Fibroblast of peridontal ligament (primary cell): ENCODE data around the gene SIN3B.
A peak's percentile ranks its signal among the peaks of the same experiment; 100 is the strongest.

Experiments used
- DNase-seq: peaks from one replicate; pipeline ENCODE4 v3.0.0-alpha.2; 2010; ENCODE audit errors: extremely low read depth

The SIN3B gene

DNA sequence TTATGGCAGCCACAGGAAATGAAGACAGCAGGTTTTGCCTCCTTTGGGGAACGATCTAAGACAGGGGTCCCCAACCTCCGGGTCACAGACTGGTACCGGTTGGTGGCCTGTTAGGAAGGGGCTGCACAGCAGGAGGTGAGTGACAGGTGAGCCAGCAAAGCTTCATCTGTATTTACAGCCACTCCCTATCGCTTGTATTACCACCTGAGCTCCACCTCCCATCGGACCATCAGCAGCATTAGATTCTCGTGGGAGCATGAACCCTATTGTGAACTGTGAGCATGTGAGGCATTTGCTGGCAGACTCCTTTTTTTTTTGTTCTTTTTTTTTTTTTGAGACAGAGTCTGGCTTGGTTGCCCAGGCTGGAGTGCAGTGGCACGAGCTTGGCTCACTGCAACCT lies 81.8 kb downstream of the SIN3B start:
- no peak for DNase-seq

DNA sequence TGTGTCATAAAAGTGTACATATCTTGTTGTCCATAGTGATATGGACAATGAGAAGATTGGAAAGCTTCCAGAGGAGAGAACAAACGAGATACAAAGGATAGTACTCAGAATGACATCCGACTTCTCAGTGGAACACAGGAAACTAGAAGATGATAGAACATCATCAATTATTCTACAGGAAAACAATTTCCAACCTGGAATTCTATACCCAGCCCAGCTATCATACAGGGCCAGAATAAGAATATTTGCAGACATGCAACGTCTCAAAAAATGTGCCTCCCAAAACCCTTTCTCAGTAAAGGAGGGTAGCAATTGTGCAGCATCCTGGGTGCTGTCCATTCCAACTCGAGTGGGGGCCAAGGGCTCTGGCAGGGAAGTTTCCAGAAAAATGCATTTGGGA lies 83.6 kb downstream of the SIN3B start:
- DNase-seq, result no peak

DNA sequence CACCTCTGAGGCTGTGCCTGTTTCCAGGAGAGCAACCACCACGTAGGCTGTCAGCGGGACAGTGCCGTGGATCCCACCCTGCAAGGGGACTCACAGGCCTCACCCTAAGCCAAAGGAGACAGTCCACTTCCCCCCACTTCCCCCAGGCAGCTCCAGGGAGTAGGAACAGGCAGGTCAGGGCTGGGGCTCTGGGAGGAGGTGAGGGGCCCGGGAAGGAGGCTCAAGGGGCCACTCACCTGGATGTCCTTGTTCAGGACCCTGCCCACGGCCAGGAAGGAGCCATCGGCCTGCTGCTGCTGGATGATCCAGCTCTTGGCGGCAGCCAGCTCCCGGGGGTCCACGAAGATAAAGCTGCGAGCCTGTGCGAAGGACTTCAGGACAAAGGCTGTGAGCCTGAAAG lies 85.2 kb downstream of the SIN3B start:
- DNase-seq, result no peak

DNA sequence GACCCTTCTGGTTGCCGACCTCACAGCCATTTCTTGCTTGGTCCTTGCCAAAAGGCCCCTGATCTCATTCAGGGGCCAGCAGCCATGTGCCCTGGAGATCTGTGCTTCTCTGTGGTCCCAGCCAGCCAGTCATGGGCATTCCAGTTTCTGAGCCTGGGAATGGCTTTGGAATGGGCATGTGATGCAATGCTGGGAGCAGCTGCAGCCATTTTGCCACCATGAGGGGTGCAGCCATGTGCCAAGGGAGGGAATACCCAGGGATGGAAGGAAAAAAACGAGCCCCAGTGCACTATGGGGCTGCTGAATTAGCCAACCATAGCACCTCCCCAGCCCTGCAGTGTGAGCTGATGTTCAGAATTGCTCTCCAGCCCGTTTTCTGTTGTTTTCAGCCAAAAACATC lies 85.9 kb downstream of the SIN3B start:
- DNase-seq, result no peak

DNA sequence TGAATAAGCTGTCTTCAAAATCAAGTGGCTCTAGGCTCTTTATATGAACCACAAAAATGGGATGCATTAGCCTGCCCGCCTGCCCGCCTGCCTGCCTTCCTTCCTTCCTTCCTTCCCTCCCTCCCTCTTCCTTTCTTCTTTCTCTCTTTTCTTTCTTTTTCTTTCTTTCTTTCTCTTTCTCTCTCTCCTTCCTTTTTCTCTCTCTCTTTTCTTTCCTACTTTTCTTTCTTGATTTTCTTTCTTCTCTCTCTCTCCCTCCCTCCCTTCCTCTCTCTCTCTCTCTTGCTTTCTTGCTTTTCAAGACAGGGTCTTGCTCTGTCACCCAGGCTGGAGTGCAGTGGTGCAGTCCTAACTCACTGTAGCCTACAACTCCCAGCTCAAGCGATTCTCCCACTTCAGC lies 86.5 kb downstream of the SIN3B start:
- DNase-seq, result no peak

DNA sequence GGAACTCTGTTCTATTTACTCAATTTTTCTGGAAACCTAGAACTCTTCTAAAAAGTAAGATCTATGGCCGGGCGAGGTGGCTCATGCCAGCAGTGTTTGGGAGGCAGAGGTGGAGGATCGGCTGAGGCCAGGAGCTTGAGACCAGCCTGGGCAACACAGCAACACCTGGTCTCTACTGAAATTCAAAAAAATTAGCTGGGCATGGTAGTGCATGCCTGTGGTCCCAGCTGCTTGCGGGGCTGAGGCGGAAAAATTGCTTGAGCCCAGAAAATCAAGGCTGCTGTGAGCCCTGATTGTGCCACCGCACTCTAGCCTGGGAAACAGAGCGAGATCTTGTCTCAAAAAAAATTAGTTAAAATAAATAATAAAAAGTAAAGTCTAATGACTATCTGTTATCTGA lies 88.2 kb downstream of the SIN3B start:
- DNase-seq, result no peak

DNA sequence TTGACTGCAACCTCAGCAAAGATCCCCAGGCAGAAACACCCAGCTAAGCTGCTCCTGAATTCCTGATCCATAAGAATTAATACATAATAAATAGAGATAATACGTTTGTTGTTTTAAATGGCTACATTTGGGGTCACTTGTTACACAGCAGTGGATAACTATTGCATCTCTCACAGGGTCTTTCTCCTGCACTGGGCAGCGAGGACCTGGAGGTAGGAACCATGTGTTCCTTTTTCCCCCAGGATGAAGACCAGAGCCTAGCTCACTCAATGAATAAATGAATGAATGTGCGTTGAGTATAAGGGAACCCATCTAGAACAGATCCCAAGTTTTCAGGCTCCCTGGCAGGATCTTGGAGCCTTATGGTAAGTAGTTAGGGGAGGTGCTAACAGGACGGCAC lies 90.3 kb downstream of the SIN3B start:
- no peak for DNase-seq

DNA sequence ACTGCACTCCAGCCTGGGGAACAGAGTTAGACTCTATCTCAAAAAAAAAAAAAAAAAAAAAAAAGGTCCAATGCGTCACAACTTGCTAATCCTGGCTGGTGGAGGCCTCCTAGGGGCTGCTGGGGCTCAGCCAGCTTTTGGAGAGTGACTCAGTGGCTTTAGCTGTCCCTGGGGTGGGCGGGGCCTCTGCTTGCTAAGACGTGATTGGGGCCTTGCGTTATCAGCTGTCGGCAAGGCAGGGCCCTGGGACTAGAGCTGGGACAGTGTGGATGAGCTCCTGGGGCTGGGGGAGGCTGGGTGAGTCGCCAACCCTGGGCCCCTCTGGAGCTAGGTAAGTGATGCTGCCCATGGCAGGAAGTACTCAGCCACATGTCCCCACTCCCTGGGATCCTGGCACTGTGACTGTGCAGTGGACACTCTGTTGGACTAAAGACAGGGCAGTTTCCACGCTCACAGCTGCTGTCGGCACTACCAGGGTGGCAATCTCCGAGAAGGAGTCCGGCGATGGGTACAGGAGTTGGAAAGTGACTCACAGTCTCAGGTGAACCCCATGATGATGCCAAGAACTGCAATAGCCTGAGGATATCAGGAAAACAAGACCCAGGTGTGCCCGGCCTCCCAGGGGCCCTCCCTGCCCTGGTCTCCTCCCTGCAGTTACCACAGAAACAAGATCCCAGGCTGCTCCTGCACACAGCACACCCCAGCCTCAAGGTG lies 91.8 kb downstream of the SIN3B start:
- DNase-seq, result peak; percentile 38

DNA sequence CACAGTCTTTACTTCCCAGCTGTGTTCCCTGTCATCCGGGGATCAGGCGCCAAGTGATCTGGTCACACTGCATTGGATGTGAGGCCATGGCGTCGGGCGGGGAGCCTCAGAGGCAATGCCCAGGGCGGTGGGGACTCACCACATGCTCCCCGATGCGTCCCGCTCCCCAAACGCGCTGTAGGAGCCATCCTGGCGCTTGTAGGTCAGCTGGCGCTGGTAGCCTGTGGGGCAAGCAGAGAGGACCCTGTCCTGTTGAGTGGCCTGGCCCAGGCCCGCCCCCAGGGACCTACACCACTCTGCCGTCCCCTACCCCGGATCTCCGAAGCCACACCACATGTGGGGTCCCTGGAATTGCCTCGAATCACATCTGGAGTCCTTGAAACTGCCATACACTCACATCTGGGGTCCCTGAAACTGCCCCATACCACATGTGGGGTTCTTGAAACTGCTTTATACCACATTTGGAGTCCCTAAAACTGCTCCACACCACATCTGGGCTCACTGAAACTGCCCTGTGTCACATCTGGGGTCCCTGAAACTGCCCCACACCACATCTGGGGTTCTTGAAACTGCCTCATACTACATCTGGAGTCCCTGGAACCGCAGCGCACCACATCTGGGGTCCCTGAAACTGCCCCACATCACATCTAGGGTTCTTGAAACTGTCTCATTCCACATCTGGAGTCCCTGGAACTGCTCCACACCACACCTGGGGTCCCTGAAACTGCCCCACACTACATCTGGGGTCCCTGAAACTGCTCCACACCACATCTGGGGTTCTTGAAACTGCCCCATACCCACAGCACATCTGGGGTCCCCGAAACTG lies 92.8 kb downstream of the SIN3B start:
- DNase-seq, result no peak

DNA sequence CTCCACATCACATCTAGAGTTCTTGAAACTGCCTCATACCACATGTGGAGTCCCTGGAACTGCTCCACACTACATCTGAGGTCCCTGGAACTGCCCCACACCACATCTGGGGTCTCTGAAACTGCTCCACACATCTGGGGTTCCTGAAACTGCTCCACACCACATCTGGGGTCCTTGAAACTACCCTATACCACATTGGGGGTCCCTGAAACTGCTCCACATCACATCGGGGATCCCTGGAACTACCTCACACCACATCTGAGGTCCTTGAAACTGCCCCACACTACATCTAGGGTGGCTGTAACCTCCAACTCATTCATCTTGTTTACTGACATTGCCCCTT lies 93.4 kb downstream of the SIN3B start:
- DNase-seq, result no peak

DNA sequence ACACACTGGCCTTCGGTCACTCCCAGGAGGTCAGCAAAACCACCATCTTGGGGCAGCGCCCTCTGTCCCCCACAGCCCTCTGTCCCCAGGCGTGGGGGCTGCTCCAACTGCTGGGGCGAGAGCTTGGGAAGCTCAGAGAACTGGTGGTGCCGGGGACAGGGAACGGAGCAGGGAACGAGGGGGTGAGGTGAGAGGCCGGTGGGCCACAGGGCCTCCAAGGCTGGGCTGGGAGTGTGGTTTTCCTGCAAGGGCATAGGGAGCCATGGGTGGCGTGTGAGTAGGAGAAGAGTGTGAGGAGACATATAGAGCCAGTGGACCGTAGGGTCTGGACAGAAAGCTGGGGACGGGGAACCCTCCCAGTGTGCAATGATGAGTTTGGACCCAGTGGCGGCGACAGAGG lies 93.8 kb downstream of the SIN3B start:
- no peak for DNase-seq

DNA sequence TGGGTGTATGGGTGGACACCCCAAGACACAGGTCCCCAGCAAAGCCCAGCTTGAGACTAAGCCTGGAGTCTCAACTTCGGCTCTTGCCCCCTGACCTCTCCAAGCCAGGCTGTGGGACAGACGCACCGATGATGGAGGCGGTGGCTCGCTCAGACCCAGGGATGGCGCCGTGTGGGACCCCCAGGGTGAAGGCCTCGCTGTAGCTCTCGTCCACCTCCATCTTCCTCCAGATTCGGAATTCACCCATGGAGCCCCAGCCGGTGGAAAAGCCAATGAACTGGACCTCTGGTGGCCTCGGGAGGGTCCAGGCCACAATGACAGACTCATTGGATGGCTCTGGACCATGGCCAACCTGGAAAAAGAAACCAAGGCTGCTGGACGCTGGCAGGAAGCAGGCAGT lies 98.7 kb downstream of the SIN3B start:
- no peak for DNase-seq

DNA sequence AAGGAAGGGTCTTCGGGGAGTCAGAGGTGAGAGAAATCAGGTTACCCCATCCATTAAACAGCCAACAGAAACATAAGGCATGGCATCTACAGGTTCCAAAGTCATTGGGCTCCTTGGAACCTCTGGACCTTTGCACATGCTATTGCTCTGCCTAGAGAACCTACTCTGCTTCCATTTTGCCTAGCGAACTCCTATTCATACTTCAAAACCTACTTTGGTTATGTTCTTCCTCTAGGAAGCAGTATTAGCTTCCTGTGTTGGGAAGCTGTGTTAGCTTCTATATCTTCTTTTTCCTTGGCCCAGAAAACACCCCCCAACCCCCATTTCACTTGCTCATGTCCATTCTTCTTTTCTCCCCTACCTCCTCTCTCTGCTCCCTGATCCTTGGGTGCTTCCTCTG lies 99.2 kb downstream of the SIN3B start:
- no peak for DNase-seq

DNA sequence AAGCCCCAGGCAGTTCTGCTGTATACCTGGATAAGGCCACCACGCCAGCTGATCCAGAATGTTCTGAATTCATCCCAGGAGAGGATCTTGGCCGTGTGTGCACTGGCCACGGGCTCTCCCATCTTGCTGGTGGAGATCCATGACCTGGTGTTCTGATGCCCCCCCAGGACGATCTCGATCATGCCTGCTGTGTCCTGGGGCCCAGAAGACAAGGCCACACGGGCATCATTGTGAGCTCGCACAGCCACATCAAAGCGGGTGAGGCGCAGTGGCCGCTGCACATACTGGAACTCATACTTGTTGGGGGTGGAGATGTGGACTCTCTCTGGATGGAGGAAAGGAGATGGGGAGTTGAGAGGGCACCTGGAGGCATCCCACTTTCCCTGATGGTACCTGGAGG lies 99.7 kb downstream of the SIN3B start:
- no peak for DNase-seq
